OCI-LY3 (cell line): ENCODE measurements around the gene RNASET2.
A peak's percentile ranks its signal among the peaks of the same experiment; 100 is the strongest.

Source experiments
- H2AFZ ChIP-seq: fragments of 200-600, 300-600 bp; shearing (Covaris generic); 2 replicates; pipeline ENCODE4 v1.6.0; 2014; ENCODE audit warnings: antibody characterized with exemption, low read depth, low read length
- H3K27ac ChIP-seq: fragments of 200-600, 300-600 bp; sonication (generic); 2 replicates; pipeline ENCODE4 v1.5.1; 2014; ENCODE audit warnings: mild to moderate bottlenecking, low read length, moderate library complexity, mixed read lengths
- H3K27me3 ChIP-seq: fragments of 200-600, 300-600 bp; sonication (generic); 2 replicates; pipeline ENCODE4 v1.6.1; 2014; ENCODE audit warnings: low read depth, low read length, mixed read lengths
- H3K36me3 ChIP-seq: fragments of 200-600, 300-600 bp; sonication (generic); replicated peaks from 2 replicates; pipeline ENCODE3; 2014; ENCODE audit warnings: low read depth, low read length, mixed read lengths
- H3K4me1 ChIP-seq: fragments of 300-600, 200-600 bp; sonication (generic); 2 replicates; pipeline ENCODE4 v1.6.1; 2014; ENCODE audit warnings: low read length, mixed read lengths
- H3K4me2 ChIP-seq: fragments of 200-600, 300-600 bp; sonication (generic); 2 replicates; pipeline ENCODE4 v1.6.1; 2014; ENCODE audit warnings: low read length, mixed read lengths
- H3K4me3 ChIP-seq: fragments of 300-600, 200-600 bp; sonication (generic); 2 replicates; pipeline ENCODE4 v1.5.1; 2014; ENCODE audit warnings: antibody characterized with exemption, mild to moderate bottlenecking, low read length, moderate library complexity
- H3K79me2 ChIP-seq: fragments of 300-600, 200-600 bp; shearing (Covaris generic); 2 replicates; pipeline ENCODE4 v1.6.1; 2014; ENCODE audit warnings: mild to moderate bottlenecking, low read length, mixed read lengths
- H3K9ac ChIP-seq: fragments of 300-600, 200-600 bp; shearing (Covaris generic); 2 replicates; pipeline ENCODE4 v1.6.0; 2014; ENCODE audit warnings: mild to moderate bottlenecking, low read length, moderate library complexity
- H3K9me3 ChIP-seq: fragments of 200-600, 300-600 bp; shearing (Covaris generic); 2 replicates; pipeline ENCODE4 v1.6.1; 2014; ENCODE audit warnings: low read length, mixed read lengths; ENCODE audit not compliant: insufficient read depth
- H4K20me1 ChIP-seq: fragments of 200-600, 300-600 bp; sonication (generic); 2 replicates; pipeline ENCODE4 v1.6.1; 2016; ENCODE audit warnings: low read length, mixed read lengths; ENCODE audit not compliant: insufficient read depth
- EZH2phosphoT487 ChIP-seq: fragments of 200-600 bp; shearing (Covaris generic); IDR thresholded peaks from 2 replicates; pipeline ENCODE4 v1.6.1; 2018; ENCODE audit warnings: antibody characterized with exemption, mixed run types, low read depth
- TF ChIP-seq, protein P1 (sequence below): fragments of 200-600, 300-600 bp; sonication (generic); IDR thresholded peaks from 2 replicates; pipeline ENCODE4 v1.5.1; 2014; ENCODE audit warnings: antibody characterized with exemption, low read length, low read depth

Gene RNASET2

DNA sequence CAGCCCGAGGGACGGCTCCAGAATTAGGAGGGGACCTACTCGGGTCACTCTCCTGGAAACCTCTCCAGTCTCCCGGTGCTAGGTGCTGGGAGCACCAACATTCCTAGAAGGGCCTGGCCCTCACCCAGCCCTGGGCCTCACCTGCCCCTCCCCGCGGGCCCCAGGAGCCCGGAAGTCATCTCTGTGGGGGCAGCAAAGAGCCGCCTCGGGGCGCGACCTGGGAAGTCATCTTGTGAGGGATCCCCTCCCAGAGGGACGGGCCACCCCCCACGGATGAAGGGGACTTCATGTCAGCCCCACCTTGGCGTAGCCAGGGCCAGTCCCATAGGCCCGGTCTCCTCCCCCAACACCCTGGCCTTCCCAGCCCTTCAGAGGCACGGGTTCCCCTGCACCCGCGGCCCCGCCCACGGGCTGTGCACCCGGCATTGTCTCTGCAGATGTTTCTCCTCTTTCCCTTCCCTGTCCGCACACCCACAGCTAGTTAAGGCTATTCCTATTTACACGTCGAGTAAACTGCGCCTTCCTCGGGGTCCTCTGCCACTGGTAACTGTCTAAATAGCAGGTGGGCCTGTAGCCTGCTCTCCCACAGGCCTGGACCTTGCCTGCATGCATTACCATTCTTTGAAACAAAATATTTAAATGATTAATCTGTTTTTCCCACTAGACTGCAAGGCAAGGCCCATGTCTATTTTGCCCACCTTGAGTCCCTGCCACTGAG lies 896 bp upstream of the RNASET2 start:
- Histone ChIP-seq H3K4me1 (peaks cover 45% of the 10 kb centered on the region), H4K20me1 (peaks cover 19% of the 10 kb centered on the region; the same call in 1 of the 2 replicates), H3K9ac (peak overlapping the region; percentile 56), H3K4me3 (peak overlapping the region; percentile 98), H3K4me2 (peak overlapping the region; percentile 99), H2AFZ (peak overlapping the region; percentile 46; the same call in 1 of the 2 replicates), H3K27ac (no peak overlapping the region), H3K36me3 (peaks cover 7% of the 10 kb centered on the region), H3K27me3 (peaks cover 24% of the 10 kb centered on the region), H3K79me2 (no peaks in the 10 kb centered on the region), H3K9me3 (no peaks in the 10 kb centered on the region)
- TF ChIP-seq, protein P1, sequence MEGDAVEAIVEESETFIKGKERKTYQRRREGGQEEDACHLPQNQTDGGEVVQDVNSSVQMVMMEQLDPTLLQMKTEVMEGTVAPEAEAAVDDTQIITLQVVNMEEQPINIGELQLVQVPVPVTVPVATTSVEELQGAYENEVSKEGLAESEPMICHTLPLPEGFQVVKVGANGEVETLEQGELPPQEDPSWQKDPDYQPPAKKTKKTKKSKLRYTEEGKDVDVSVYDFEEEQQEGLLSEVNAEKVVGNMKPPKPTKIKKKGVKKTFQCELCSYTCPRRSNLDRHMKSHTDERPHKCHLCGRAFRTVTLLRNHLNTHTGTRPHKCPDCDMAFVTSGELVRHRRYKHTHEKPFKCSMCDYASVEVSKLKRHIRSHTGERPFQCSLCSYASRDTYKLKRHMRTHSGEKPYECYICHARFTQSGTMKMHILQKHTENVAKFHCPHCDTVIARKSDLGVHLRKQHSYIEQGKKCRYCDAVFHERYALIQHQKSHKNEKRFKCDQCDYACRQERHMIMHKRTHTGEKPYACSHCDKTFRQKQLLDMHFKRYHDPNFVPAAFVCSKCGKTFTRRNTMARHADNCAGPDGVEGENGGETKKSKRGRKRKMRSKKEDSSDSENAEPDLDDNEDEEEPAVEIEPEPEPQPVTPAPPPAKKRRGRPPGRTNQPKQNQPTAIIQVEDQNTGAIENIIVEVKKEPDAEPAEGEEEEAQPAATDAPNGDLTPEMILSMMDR: no peak
- no peak for TF ChIP-seq EZH2phosphoT487

DNA sequence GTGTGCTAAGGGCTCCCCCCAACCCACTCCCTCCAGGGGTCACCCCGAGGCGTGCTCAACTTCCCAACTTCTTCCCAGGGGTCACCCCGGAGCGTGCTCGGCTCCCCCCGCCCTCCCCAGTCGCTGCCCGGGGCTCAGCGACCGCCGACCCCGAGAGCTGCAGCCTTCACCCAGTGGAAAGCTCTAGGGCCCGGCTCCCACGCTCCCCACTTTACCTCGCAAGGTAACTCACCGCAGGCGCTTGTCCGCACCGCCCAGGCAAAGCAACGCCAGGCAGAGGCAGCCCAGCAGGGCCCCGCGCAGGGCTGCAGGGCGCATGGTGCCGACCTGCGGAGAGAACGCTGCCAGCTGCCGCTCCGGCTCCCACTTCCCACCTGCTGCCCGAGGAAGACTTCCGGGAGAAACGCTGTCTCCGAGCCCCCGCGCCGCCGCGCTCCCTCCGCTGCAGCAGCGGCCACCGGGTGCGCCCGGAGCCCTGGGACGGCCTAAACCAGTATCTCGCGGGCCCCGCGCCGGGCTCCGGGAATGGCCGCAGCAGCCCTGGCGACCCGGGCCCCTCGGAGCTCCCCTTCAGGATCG lies 396 bp downstream of the RNASET2 start:
- Histone ChIP-seq H3K79me2 (no peaks in the 10 kb centered on the region), H4K20me1 (peaks cover 21% of the 10 kb centered on the region; the same call in 1 of the 2 replicates), H3K36me3 (peaks cover 9% of the 10 kb centered on the region), H3K4me3 (peak overlapping the region; percentile 98), H3K4me1 (peaks cover 55% of the 10 kb centered on the region), H3K9ac (peak overlapping the region; percentile 71), H3K9me3 (no peaks in the 10 kb centered on the region), H2AFZ (peak overlapping the region; percentile 19; the same call in 1 of the 2 replicates), H3K27ac (no peak overlapping the region), H3K27me3 (peaks cover 24% of the 10 kb centered on the region), H3K4me2 (peak overlapping the region; percentile 99)
- no peak for TF ChIP-seq EZH2phosphoT487
- TF ChIP-seq, protein P1: no peak

DNA sequence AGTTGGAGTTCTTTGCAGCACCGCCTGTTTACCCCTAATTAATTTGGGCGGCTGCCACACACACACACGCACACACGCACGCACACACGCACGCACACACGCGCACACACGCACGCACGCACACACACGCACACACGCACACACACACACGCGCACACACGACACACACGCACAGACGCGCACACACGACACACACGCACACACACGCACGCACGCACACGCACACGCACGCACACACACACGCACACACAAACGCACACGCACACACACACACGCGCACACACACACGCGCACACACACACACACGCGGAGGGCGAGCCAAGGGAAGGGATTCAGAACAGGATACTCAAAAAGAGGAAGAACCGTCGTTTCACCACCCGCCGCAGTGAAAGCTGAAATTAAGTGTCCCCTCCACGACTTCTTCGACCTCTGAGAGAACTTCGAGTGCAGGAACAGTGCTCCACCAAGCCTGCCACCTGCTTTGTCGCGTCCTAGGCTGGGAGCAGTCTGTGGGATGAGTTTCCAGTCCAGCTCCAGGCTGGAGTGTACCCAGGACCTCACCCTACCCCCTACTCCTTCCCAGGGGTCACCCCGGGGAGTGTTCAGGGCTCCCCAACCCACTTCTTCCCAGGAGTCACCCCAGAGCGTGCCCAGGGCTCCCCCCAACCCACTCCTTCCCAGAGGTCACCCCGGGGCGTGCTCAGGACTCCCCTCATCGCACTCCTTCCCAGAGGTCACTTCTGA lies 1.1 kb downstream of the RNASET2 start:
- H3K9ac ChIP-seq: peak overlapping the region; percentile 71
- H3K4me2 ChIP-seq: peak overlapping the region; percentile 99
- H3K9me3 ChIP-seq: no peaks in the 10 kb centered on the region
- H2AFZ ChIP-seq: no peak overlapping the region
- peaks cover 24% of the 10 kb centered on the region for H3K27me3 ChIP-seq
- H3K79me2 ChIP-seq: no peaks in the 10 kb centered on the region
- peaks cover 61% of the 10 kb centered on the region for H3K4me1 ChIP-seq
- peaks cover 9% of the 10 kb centered on the region for H3K36me3 ChIP-seq
- peak overlapping the region; percentile 98 for H3K4me3 ChIP-seq
- peak overlapping the region; percentile 17; the same call in 1 of the 2 replicates for H3K27ac ChIP-seq
- H4K20me1 ChIP-seq: peaks cover 21% of the 10 kb centered on the region; the same call in 1 of the 2 replicates
- TF ChIP-seq, protein P1: no peak
- TF ChIP-seq EZH2phosphoT487: no peak
